ENCODE data around the gene SDHD. TPM values are rescaled to one million over a fixed set of nuclear protein-coding genes. Genes with fewer than 3 reads are reported as not detected.
A peak's percentile ranks its signal among the peaks of the same experiment; 100 is the strongest.

Gene SDHD
- total and polyA plus RNA-seq, 2 experiments from 2014 or later: 151 to 158 TPM

- Histone ChIP-seq H3K9me2 (replicated peaks; ENCODE audit: insufficient read depth) (no peaks in the 10 kb centered on the region), H2AFZ (no peak overlapping the region), H3K36me3 (replicated peaks; ENCODE audit: insufficient read depth, low read depth) (no peaks in the 10 kb centered on the region), H3K9me3 (ENCODE audit: low read depth) (no peaks in the 10 kb centered on the region), H4K20me1 (ENCODE audit: insufficient read depth, poor library complexity, severe bottlenecking) (no peaks in the 10 kb centered on the region), H3K4me2 (no peak overlapping the region), H3K4me3 (no peak overlapping the region), H3K4me1 (ENCODE audit: insufficient read depth) (no peaks in the 10 kb centered on the region), H3K79me2 (no peaks in the 10 kb centered on the region), H3K27ac (no peak overlapping the region), H3K27me3 (no peaks in the 10 kb centered on the region)
- TF ChIP-seq EZH2phosphoT487 (IDR thresholded peaks at IDR 0.05; ENCODE audit: low read depth, severe bottlenecking, unreplicated experiment) (no peak), EZH2 (IDR thresholded peaks at IDR 0.05; ENCODE audit: borderline replicate concordance) (no peak), CTCF (IDR thresholded peaks at IDR 0.05; ENCODE audit: poor library complexity) (no peak)
- 91% methylated on average over 11 of the region's 11 CpGs for WGBS (ENCODE audit: low lambda C conversion rate, missing lambda C conversion rate)
- no peak for DNase-seq (ENCODE audit: low spot score)
Measured at GRCh38 chr11:112097734-112098528, 11.3 kb downstream of the SDHD start.

- no peaks in the 10 kb centered on the region for H3K4me1 ChIP-seq (ENCODE audit: insufficient read depth)
- no peak overlapping the region for H3K4me2 ChIP-seq
- WGBS (ENCODE audit: low lambda C conversion rate, missing lambda C conversion rate): 57% methylated on average over 2 of the region's 2 CpGs
- no peaks in the 10 kb centered on the region for H3K27me3 ChIP-seq
- no peak overlapping the region for H2AFZ ChIP-seq
- TF ChIP-seq EZH2phosphoT487 (IDR thresholded peaks at IDR 0.05; ENCODE audit: low read depth, severe bottlenecking, unreplicated experiment) (no peak), CTCF (IDR thresholded peaks at IDR 0.05; ENCODE audit: poor library complexity) (no peak), EZH2 (IDR thresholded peaks at IDR 0.05; ENCODE audit: borderline replicate concordance) (no peak)
- H4K20me1 ChIP-seq (ENCODE audit: insufficient read depth, poor library complexity, severe bottlenecking): no peaks in the 10 kb centered on the region
- H3K9me3 ChIP-seq (ENCODE audit: low read depth): no peaks in the 10 kb centered on the region
- DNase-seq (ENCODE audit: low spot score): no peak
- no peak overlapping the region for H3K4me3 ChIP-seq
- H3K27ac ChIP-seq: peak overlapping the region; percentile 67
- H3K9me2 ChIP-seq (replicated peaks; ENCODE audit: insufficient read depth): no peaks in the 10 kb centered on the region
- H3K36me3 ChIP-seq (replicated peaks; ENCODE audit: insufficient read depth, low read depth): no peaks in the 10 kb centered on the region
- H3K79me2 ChIP-seq: no peaks in the 10 kb centered on the region
Measured at GRCh38 chr11:112100462-112100861, 13.8 kb downstream of the SDHD start.

GRCh38 chr11:112103446-112103845, 16.8 kb downstream of the SDHD start:
- Histone ChIP-seq H3K4me2 (no peak overlapping the region), H3K9me3 (ENCODE audit: low read depth) (no peaks in the 10 kb centered on the region), H3K79me2 (no peaks in the 10 kb centered on the region), H2AFZ (no peak overlapping the region), H3K27ac (no peak overlapping the region), H3K4me1 (ENCODE audit: insufficient read depth) (no peaks in the 10 kb centered on the region), H4K20me1 (ENCODE audit: insufficient read depth, poor library complexity, severe bottlenecking) (no peaks in the 10 kb centered on the region), H3K36me3 (replicated peaks; ENCODE audit: insufficient read depth, low read depth) (no peaks in the 10 kb centered on the region), H3K9me2 (replicated peaks; ENCODE audit: insufficient read depth) (no peaks in the 10 kb centered on the region), H3K27me3 (no peaks in the 10 kb centered on the region), H3K4me3 (no peak overlapping the region)
- DNase-seq (ENCODE audit: low spot score): no peak
- TF ChIP-seq CTCF (IDR thresholded peaks at IDR 0.05; ENCODE audit: poor library complexity) (no peak), EZH2 (IDR thresholded peaks at IDR 0.05; ENCODE audit: borderline replicate concordance) (no peak), EZH2phosphoT487 (IDR thresholded peaks at IDR 0.05; ENCODE audit: low read depth, severe bottlenecking, unreplicated experiment) (no peak)
- WGBS (ENCODE audit: low lambda C conversion rate, missing lambda C conversion rate): 92% methylated on average over 6 of the region's 6 CpGs

Data from hepatocyte (in vitro differentiated cells).